Vein endothelial cell (primary cell): ENCODE measurements around the gene ACSF3. TPM values are rescaled to one million over a fixed set of nuclear protein-coding genes. Genes with fewer than 3 reads are reported as not detected.

ENCODE experiments used
- total RNA-seq: library from RNA; depleted of rRNA; stranded (reverse); fragments of >200 nt; gene quantifications from 2 replicates; pipeline ENCODE4 v1.2.3, GENCODE V29; 2012

The ACSF3 gene
- 27.0 and 35.6 TPM in 2 replicates for total RNA-seq

GRCh38 chr16:89093602-89094251 lies at the start of gene ACSF3:
Gene ACSF3 (plus strand): TSS chr16:89093852. CDS start chr16:89100682, 6,830 bp downstream.

GRCh38 chr16:89171216-89172170 lies 77.8 kb downstream of the ACSF3 start, which contains the start of gene CDH15:
Gene CDH15 (plus strand): TSS chr16:89171748. CDS start chr16:89171832, 84 bp downstream.

GRCh38 chr16:89200124-89200849 lies 106.6 kb downstream of the ACSF3 start, which contains the start of gene SLC22A31:
Gene SLC22A31 (minus strand): TSS chr16:89200537. CDS start chr16:89200501, 36 bp downstream.

Other genes starting within 250 kb of the ACSF3 start
- 19.9 and 30.8 TPM in 2 replicates for gene GALNS, start 236.9 kb upstream of the ACSF3 start, total RNA-seq
- 47.6 and 54.9 TPM in 2 replicates for gene TRAPPC2L, start 236.7 kb upstream of the ACSF3 start, total RNA-seq
- gene PABPN1L, start 227.2 kb upstream of the ACSF3 start, total RNA-seq = not detected in 2 replicates
- 0.19 TPM in 1 of 2 replicates, not detected in the other for gene CBFA2T3, start 116.6 kb upstream of the ACSF3 start, total RNA-seq
- gene CDH15, start 77.9 kb downstream of the ACSF3 start, total RNA-seq = 0.33 TPM in 1 of 2 replicates, not detected in the other
- not detected in 2 replicates for gene SLC22A31, start 106.7 kb downstream of the ACSF3 start, total RNA-seq
- gene ZNF778, start 123.9 kb downstream of the ACSF3 start, total RNA-seq = 9.8 and 19.3 TPM in 2 replicates